GM15510 (cell line): ENCODE measurements around the gene ROBO1.

Experiments used
- POLR2A ChIP-seq: IDR thresholded peaks from 3 replicates; pipeline ENCODE4 v1.6.1; 2011; ENCODE audit warnings: borderline replicate concordance; ENCODE audit not compliant: insufficient read length; ENCODE audit errors: extremely low read depth

ROBO1 gene

GRCh38 chr3:79246875-79247724, 520.7 kb downstream of the ROBO1 start:
- TF ChIP-seq POLR2A: no peak

- TF ChIP-seq POLR2A: no peak
These were observed 522.3 kb downstream of the ROBO1 start for GRCh38 chr3:79245284-79246138.

- no peak for TF ChIP-seq POLR2A
These were observed 531.3 kb downstream of the ROBO1 start for GRCh38 chr3:79236496-79236895.

- TF ChIP-seq POLR2A: no peak
These were observed 534.3 kb downstream of the ROBO1 start for GRCh38 chr3:79233431-79234060.

GRCh38 chr3:79230266-79230665, 537.5 kb downstream of the ROBO1 start:
- no peak for TF ChIP-seq POLR2A

- no peak for TF ChIP-seq POLR2A
These were observed 550.7 kb downstream of the ROBO1 start for GRCh38 chr3:79217096-79217495.

- no peak for TF ChIP-seq POLR2A
These were observed 552.5 kb downstream of the ROBO1 start for GRCh38 chr3:79215286-79215685.

GRCh38 chr3:79211586-79212359, 556.0 kb downstream of the ROBO1 start:
- no peak for TF ChIP-seq POLR2A

- no peak for TF ChIP-seq POLR2A
These were observed 563.4 kb downstream of the ROBO1 start for GRCh38 chr3:79204351-79204750.

GRCh38 chr3:79203144-79203519, 564.7 kb downstream of the ROBO1 start:
- TF ChIP-seq POLR2A: no peak

- no peak for TF ChIP-seq POLR2A
These were observed 565.2 kb downstream of the ROBO1 start for GRCh38 chr3:79202471-79203143.

- no peak for TF ChIP-seq POLR2A
These were observed 567.3 kb downstream of the ROBO1 start for GRCh38 chr3:79200456-79200855.

GRCh38 chr3:79199966-79200365, 567.8 kb downstream of the ROBO1 start:
- TF ChIP-seq POLR2A: no peak

- no peak for TF ChIP-seq POLR2A
These were observed 580.4 kb downstream of the ROBO1 start for GRCh38 chr3:79187426-79187825.
